Prostate gland (tissue), 2 donors: Measurements from ENCODE around the gene CELF2.

ENCODE experiments used
- CTCF ChIP-seq, 4 experiments: fragments of 200-600 bp in 2 of 4; fragments of 450-650 bp in 2 of 4; sonication (generic) in 2 of 4; IDR thresholded peaks; 1 replicate in 3 of 4; 2 replicates in 1 of 4; pipeline ENCODE4 v1.5.1; 2016 to 2019; ENCODE audit warnings: antibody characterized with exemption in 4 of 4, mild to moderate bottlenecking in 2 of 4, moderate library complexity in 2 of 4
- POLR2A ChIP-seq: fragments of 450-650 bp; IDR thresholded peaks from one replicate; pipeline ENCODE4 v1.6.1; 2016; ENCODE audit warnings: antibody characterized with exemption, mild to moderate bottlenecking
- POLR2AphosphoS5 ChIP-seq: sonication (generic); formaldehyde crosslinking; IDR thresholded peaks from one replicate; pipeline ENCODE4 v1.6.1; 2017; ENCODE audit warnings: antibody characterized with exemption

- no peak for TF ChIP-seq CTCF (IDR thresholded peaks at IDR 0.05)
- TF ChIP-seq POLR2A, result no peak
- no peak for TF ChIP-seq POLR2AphosphoS5
These were observed 268.7 kb downstream of the CELF2 start for GRCh38 chr10:11286261-11286852.
